Neural progenitor cell (in vitro differentiated cells): ENCODE measurements around the gene COX7A1. TPM values are rescaled to one million over a fixed set of nuclear protein-coding genes. Genes with fewer than 3 reads are reported as not detected.
A peak's percentile ranks its signal among the peaks of the same experiment; 100 is the strongest.

ENCODE experiments used
- DNase-seq: peaks from one replicate; pipeline ENCODE4 v3.0.0-alpha.2; 2016; ENCODE audit warnings: low spot score
- H2AFZ ChIP-seq: fragments of 200-600 bp; sonication (generic); replicated peaks from 2 replicates; pipeline ENCODE4 v1.6.1; 2016; ENCODE audit warnings: antibody characterized with exemption
- H3F3A ChIP-seq: fragments of 200-600 bp; sonication (generic); 2 replicates; pipeline ENCODE4 v1.6.1; 2016; ENCODE audit warnings: antibody characterized with exemption, low read depth
- H3K27ac ChIP-seq: fragments of 200-600 bp; sonication (generic); 2 replicates; pipeline ENCODE4 v1.5.1; 2016; ENCODE audit warnings: mild to moderate bottlenecking
- H3K27me3 ChIP-seq: fragments of 200-600 bp; sonication (generic); 2 replicates; pipeline ENCODE4 v1.6.1; 2016; ENCODE audit warnings: mild to moderate bottlenecking, moderate library complexity
- H3K36me3 ChIP-seq: fragments of 200-600 bp; sonication (generic); 2 replicates; pipeline ENCODE4 v1.5.1; 2016
- H3K4me1 ChIP-seq: fragments of 200-600 bp; sonication (generic); 2 replicates; pipeline ENCODE4 v1.6.1; 2016; ENCODE audit warnings: mixed run types
- H3K4me2 ChIP-seq: fragments of 200-600 bp; sonication (generic); 2 replicates; pipeline ENCODE4 v1.6.1; 2016
- H3K4me3 ChIP-seq: fragments of 200-600 bp; sonication (generic); 2 replicates; pipeline ENCODE4 v1.5.1; 2016
- H3K79me2 ChIP-seq: fragments of 200-600 bp; sonication (generic); 2 replicates; pipeline ENCODE4 v1.6.1; 2016; ENCODE audit warnings: low read depth
- H3K9ac ChIP-seq: fragments of 200-600 bp; sonication (generic); 2 replicates; pipeline ENCODE4 v1.6.1; 2016
- H3K9me3 ChIP-seq: fragments of 200-600 bp; sonication (generic); 2 replicates; pipeline ENCODE4 v1.5.1; 2016; ENCODE audit warnings: low read depth
- H4K20me1 ChIP-seq: fragments of 200-600 bp; sonication (generic); 2 replicates; pipeline ENCODE4 v1.6.1; 2016; ENCODE audit warnings: low read depth
- H3K27ac Mint-ChIP-seq: 3 replicates; pipeline ENCODE4 v1.8.0; 2021; ENCODE audit warnings: mixed read lengths
- H3K27me3 Mint-ChIP-seq: 2 replicates; pipeline ENCODE4 v1.8.0; 2022; ENCODE audit warnings: low read depth, mild to moderate bottlenecking, inconsistent platforms, moderate library complexity, mixed read lengths; ENCODE audit not compliant: insufficient read depth
- H3K36me3 Mint-ChIP-seq: 3 replicates; pipeline ENCODE4 v1.8.0; 2021; ENCODE audit warnings: mixed read lengths
- H3K4me1 Mint-ChIP-seq: 3 replicates; pipeline ENCODE4 v1.8.0; 2021; ENCODE audit warnings: mixed read lengths
- H3K4me3 Mint-ChIP-seq: 3 replicates; pipeline ENCODE4 v1.8.0; 2021; ENCODE audit warnings: mild to moderate bottlenecking, moderate library complexity, mixed read lengths
- H3K9me3 Mint-ChIP-seq: 3 replicates; pipeline ENCODE4 v1.8.0; 2020; ENCODE audit warnings: mixed read lengths
- CTCF ChIP-seq: fragments of 200-600 bp; sonication (generic); IDR thresholded peaks from 2 replicates; pipeline ENCODE4 v1.5.1; 2017; ENCODE audit warnings: antibody characterized with exemption, mild to moderate bottlenecking
- EZH2 ChIP-seq: fragments of 200-600 bp; sonication (generic); IDR thresholded peaks from 2 replicates; pipeline ENCODE4 v1.6.1; 2017; ENCODE audit warnings: antibody characterized with exemption, mild to moderate bottlenecking, moderate library complexity
- EZH2phosphoT487 ChIP-seq: fragments of 200-600 bp; sonication (generic); IDR thresholded peaks from 2 replicates; pipeline ENCODE4 v1.6.1; 2017; ENCODE audit warnings: antibody characterized with exemption
- total RNA-seq: library from RNA; depleted of rRNA; stranded (reverse); fragments of >200 nt; gene quantifications from 2 replicates; pipeline ENCODE4 v1.2.3, GENCODE V29; 2015; ENCODE audit warnings: low replicate concordance

Gene COX7A1
- total RNA-seq, 1 donor from 2014 or later, result not detected

DNA sequence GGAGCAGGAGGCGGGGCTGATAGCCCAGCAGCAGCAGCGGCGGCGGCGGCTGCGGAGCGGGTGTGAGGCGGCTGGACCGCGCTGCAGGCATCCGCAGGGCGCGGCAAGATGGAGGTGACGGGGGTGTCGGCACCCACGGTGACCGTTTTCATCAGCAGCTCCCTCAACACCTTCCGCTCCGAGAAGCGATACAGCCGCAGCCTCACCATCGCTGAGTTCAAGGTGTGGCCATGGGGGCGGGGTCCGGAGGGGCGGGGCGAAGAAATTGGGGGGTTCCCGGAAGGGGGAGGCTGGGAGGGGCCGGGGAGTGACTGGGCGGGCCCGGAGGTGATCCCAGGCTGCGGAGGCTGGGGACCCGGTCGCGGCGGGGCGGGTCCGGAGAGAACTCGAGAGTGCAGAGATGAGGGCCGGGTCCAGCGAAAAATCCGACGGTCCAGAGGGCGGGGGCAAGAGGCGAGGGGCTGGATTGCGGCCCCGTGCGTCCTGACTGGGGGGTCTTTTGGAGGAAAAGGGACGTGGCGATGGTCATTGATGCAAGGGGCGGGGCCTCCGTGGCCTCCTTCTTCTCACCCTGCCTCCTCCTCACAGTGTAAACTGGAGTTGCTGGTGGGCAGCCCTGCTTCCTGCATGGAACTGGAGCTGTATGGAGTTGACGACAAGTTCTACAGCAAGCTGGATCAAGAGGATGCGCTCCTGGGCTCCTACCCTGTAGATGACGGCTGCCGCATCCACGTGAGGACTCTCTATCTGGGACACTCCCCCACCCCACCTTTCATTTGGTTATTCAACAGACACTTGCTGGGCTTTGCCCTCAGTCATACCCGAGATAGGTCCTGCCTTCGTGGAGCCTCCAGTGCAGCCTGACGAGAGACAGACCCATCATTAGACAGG is 36.5 kb downstream of the COX7A1 start, which contains the start of gene TBCB:
TBCB (plus strand) TSS at position 16 of the 891 bp plus-strand sequence; CDS start at position 109, 93 bp downstream.
- peak; percentile 86 for DNase-seq
- H3K27ac ChIP-seq, result no peak within 1 kb of the TSS
- peaks cover 23% of the 10 kb centered on the region for H4K20me1 ChIP-seq
- peak within 1 kb of the TSS; percentile 97 for H3K4me2 ChIP-seq
- Mint-ChIP-seq H3K4me3 (peak within 1 kb of the TSS; percentile 96), H3K4me1 (peaks cover 23% of the 10 kb centered on the region), H3K9me3 (no peaks in the 10 kb centered on the region), H3K27ac (peak within 1 kb of the TSS; percentile 92), H3K27me3 (peaks cover 13% of the 10 kb centered on the region), H3K36me3 (peaks cover 11% of the 10 kb centered on the region)
- no peaks in the 10 kb centered on the region for H3K9me3 ChIP-seq
- H3K79me2 ChIP-seq, result peaks cover 29% of the 10 kb centered on the region
- no peaks in the 10 kb centered on the region for H3K36me3 ChIP-seq
- H3F3A ChIP-seq, result peaks cover 33% of the 10 kb centered on the region
- H3K27me3 ChIP-seq, result no peaks in the 10 kb centered on the region
- peaks cover 30% of the 10 kb centered on the region for H3K4me1 ChIP-seq
- peak within 1 kb of the TSS; percentile 85 for H3K4me3 ChIP-seq
- H2AFZ ChIP-seq, result peak within 1 kb of the TSS; percentile 81
- H3K9ac ChIP-seq, result peak within 1 kb of the TSS; percentile 45
- TF ChIP-seq EZH2 (no peak), CTCF (no peak), EZH2phosphoT487 (no peak)

DNA sequence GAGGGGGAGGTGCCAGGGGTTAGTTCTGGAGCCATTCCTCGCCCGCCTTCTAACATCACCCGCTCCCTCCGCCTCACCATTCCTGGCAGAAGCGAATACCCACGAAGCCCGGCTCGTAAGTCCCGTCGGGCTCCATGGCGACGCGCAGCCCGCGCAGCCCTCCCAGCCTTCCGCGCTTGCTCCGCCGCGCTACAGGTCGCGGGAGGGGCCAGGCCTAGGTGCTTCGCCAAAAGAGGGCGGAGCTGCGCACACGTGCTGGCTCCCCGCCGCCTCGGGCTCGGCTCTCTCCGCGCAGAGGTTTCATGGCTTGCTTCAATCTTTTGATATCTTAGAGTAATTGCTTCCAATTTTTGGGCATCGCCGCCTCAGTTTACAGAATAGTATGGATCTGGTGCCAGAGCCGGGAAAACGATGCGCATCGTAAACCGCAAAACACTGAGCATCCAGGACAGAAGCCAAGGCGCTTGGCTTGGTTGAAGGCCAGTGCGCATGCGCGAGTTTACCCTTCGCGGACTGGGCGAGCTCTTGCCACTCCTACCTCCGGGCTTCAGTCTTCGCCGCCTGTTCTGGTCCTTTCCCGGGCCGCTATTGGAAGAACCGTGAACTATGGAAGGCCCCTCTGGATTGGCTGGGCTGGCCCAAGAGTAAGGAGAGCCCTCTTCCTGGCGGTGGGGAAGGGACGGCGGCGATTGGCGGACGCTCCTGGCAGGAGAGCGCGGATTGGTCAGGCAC is 37.4 kb downstream of the COX7A1 start, which contains the start of gene POLR2I:
POLR2I (minus strand) TSS at position 155 of the 732 bp plus-strand sequence; CDS start at position 136, 19 bp downstream.
- peak within 1 kb of the TSS; percentile 92 for H3K27ac Mint-ChIP-seq
- Histone ChIP-seq H3K4me1 (peaks cover 27% of the 10 kb centered on the region), H2AFZ (peak within 1 kb of the TSS; percentile 81), H3K36me3 (no peaks in the 10 kb centered on the region), H3F3A (peaks cover 39% of the 10 kb centered on the region), H4K20me1 (peaks cover 22% of the 10 kb centered on the region), H3K79me2 (peaks cover 29% of the 10 kb centered on the region), H3K27ac (no peak within 1 kb of the TSS), H3K4me3 (peak within 1 kb of the TSS; percentile 85), H3K4me2 (peak within 1 kb of the TSS; percentile 97), H3K27me3 (no peaks in the 10 kb centered on the region), H3K9me3 (no peaks in the 10 kb centered on the region), H3K9ac (peak within 1 kb of the TSS; percentile 45)
- H3K4me3 Mint-ChIP-seq, result peak within 1 kb of the TSS; percentile 96
- H3K27me3 Mint-ChIP-seq, result peaks cover 13% of the 10 kb centered on the region
- DNase-seq, result peak; percentile 100
- no peaks in the 10 kb centered on the region for H3K9me3 Mint-ChIP-seq
- H3K4me1 Mint-ChIP-seq, result peaks cover 21% of the 10 kb centered on the region
- peaks cover 10% of the 10 kb centered on the region for H3K36me3 Mint-ChIP-seq
- TF ChIP-seq CTCF (no peak), EZH2 (no peak), EZH2phosphoT487 (no peak)

DNA sequence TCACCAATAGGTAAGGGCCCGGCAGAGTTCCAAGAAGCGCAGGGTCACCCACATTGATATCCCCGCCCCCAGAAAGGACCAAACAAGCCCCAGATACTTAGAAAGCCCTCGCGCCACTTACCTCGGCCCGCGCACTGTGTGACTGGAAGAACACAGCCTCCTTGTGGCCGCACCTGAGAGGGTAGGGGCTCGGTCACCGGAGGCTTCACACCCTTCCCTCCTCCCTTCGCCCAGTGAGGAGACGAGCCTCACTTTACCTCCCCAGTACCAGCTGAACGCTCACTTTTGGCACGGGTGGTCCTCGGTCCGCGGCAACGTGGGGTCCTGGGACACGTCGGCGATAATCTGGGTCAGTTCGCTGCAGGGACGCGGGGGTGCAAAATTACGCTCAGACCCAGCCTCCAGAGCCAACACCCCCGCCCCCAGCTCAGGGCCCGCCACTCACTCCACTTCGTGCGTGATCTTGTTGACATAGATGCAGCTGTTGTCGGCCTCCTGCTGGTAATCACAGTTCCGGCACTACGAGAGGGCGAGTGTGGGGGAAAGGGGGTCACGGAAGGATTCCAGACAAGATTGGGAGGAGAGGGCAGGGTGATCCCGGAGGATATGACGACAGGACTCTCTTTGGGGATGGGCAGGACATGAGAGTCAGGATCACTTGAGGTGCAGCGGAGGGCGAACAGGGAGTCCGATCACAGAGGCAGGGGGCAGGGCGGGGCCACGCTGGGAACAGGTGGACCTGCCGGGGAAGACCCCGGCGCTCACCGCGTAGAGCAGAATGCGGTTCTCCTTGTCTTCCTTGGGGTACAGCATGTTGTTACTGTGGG is 38.1 kb downstream of the COX7A1 start:
- TF ChIP-seq EZH2 (no peak), EZH2phosphoT487 (no peak), CTCF (no peak)
- Histone ChIP-seq H3K27ac (no peak overlapping the region), H3F3A (peaks cover 39% of the 10 kb centered on the region), H2AFZ (peak overlapping the region; percentile 81), H3K36me3 (no peaks in the 10 kb centered on the region), H3K4me1 (peaks cover 23% of the 10 kb centered on the region), H3K4me2 (peak overlapping the region; percentile 97), H3K4me3 (peak overlapping the region; percentile 85), H3K79me2 (peaks cover 29% of the 10 kb centered on the region), H3K27me3 (no peaks in the 10 kb centered on the region), H4K20me1 (peaks cover 17% of the 10 kb centered on the region), H3K9me3 (no peaks in the 10 kb centered on the region), H3K9ac (peak overlapping the region; percentile 45)
- Mint-ChIP-seq H3K4me1 (peaks cover 20% of the 10 kb centered on the region), H3K27ac (no peak overlapping the region), H3K36me3 (peaks cover 9% of the 10 kb centered on the region), H3K9me3 (no peaks in the 10 kb centered on the region), H3K27me3 (peaks cover 13% of the 10 kb centered on the region), H3K4me3 (peak overlapping the region; percentile 96)
- peak; percentile 45 for DNase-seq
